GM18909 (cell line): Measurements from ENCODE around the gene ZNF786.
"Not testable (repeated sequence)": the region's sequence is repeated elsewhere in the genome, so short reads cannot be mapped to it uniquely, and the experiment has no call there.

Source experiments
- ATAC-seq: cut with Tn5 transposase; IDR thresholded peaks from one replicate; pipeline ENCODE4 v1.9.1; 2021; ENCODE audit warnings: mild to moderate bottlenecking; ENCODE audit not compliant: unreplicated experiment, poor library complexity

Gene ZNF786

DNA sequence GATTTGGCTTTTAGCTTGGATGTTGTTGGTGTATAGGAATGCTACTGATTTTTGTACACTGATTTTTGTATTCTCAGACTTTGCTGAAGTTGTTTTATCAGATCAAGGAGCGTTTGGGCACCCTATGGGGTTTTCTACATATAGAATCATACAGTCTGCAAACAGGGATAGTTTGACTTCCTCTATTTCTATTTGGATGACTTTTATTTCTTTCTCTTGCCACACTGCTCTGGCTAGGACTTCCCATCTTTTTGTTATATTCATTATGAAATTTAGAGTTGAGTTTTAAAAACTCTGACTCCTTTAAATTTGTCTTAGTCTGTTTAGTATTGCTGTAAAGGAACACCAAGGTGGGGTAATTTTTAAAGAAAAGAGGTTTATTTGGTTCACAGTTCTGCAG, 4.7 kb downstream of the ZNF786 start:
- ATAC-seq: no peak

GRCh38 chr7:149084407-149084806, 6.1 kb downstream of the ZNF786 start:
- ATAC-seq: no peak

- ATAC-seq: no peak
These were observed 8.6 kb downstream of the ZNF786 start for GRCh38 chr7:149081914-149082313.

DNA sequence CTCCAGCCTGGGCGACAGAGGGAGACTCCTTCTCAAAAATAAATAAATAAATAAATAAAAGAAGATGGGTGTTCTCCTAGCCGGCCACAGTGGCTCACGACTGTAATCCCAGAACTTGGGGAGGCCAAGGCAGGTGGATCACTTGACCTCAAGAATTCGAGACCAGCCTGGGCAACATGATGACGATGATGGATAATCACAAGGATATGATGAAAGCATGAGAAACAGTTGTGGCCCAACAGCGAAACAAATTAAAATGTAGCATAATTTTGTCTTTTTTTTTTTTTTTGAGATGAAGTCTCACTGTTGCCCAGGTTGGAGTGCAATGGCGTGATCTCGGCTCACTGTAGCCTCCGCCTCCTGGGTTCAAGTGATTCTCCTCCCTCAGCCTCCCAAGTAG, 12.9 kb downstream of the ZNF786 start:
- ATAC-seq: no peak

DNA sequence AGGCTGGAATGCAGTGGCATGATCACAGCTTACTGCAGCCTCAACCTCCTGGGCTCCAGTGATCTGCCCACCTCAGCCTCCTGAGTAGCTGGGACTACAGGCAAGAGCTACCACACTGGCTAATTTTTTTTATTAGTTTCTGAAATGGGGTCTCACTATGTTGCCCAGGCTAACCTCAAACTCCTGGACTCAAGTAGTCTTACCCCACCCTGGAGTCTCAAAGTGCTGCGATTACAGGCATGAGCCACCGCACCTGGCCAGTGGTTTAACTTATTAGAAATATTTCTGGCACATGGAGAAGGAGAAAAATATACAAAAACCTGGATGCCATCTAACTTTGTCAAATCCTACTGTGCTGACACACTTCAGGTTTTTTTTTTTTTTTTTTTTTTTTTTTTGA, 15.2 kb downstream of the ZNF786 start:
- ATAC-seq: no peak

- no peak for ATAC-seq
These were observed 16.2 kb downstream of the ZNF786 start for GRCh38 chr7:149074116-149074885.

DNA sequence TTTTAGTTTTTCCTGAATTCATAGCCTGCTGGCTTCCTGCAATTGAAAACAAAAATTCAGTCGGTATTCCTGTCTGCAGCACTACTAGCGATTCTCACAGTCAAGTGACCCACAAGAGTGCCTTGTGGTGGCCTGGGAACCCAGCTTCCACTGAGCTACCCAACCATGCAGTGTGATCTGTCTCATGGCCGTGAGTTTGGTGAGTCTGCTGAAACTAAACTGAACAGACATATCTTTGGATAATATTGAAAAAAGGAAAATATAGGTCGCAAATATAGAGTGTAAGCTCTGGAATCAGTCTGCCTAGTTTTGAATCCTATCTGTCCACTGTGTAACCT, 18.1 kb downstream of the ZNF786 start:
- no peak for ATAC-seq

GRCh38 chr7:149071641-149072437, 18.7 kb downstream of the ZNF786 start:
- no peak for ATAC-seq

GRCh38 chr7:149071182-149071635, 19.3 kb downstream of the ZNF786 start:
- ATAC-seq: no peak

DNA sequence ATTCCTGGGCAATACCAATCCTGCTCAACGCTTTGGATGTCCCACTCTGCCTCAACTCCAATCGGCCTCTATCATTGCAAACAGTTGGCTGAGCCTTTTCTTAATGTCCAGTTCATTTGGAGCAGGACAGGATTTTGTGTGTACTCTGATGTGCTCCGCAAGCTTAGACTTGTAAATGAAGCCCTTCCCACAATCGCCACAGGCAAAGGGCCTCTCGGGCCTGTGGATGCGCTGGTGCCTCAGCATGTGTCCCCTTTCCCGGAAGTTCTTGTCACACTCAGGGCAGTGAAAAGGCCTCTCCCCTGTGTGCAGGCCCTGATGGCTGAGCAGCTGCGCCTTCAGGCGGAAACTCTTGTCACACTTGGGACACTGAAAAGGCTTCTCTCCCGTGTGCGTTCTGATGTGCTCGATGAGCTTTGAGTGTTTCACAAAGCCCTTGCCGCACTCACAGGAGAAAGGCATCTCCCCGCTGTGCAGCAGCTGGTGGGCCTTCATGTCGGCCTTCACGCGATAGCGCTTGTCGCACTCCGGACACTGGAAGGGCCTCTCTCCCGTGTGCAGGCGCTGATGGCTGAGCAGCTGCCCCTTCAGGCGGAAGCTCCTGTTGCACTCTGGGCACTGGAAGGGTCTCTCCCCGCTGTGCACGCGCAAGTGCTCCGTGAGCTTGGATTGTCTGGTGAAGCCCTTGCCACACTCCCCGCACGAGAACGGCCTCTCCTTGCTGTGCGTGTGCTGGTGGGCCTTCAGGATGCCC, 20.0 kb downstream of the ZNF786 start:
- no peak for ATAC-seq

GRCh38 chr7:149067869-149068268, 22.6 kb downstream of the ZNF786 start:
- no peak for ATAC-seq

DNA sequence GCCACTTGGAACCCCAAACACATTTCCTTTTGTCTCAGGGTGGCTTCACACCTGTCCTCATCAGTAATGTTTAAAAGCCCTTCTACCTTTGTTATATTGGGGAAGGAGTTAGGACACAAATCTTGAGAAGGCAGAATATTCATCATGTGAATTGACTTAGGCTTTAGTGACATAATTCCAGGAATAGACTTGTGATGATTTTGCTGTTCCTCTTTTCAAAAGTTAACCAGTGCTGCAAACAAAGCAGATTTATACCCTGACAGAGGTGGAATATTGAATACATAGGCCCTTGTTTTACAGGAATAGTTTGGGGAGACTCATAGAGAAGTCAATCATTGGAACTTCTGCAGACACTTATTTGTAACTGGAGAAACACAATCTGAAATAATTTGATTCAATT, 27.0 kb downstream of the ZNF786 start:
- ATAC-seq: no peak

DNA sequence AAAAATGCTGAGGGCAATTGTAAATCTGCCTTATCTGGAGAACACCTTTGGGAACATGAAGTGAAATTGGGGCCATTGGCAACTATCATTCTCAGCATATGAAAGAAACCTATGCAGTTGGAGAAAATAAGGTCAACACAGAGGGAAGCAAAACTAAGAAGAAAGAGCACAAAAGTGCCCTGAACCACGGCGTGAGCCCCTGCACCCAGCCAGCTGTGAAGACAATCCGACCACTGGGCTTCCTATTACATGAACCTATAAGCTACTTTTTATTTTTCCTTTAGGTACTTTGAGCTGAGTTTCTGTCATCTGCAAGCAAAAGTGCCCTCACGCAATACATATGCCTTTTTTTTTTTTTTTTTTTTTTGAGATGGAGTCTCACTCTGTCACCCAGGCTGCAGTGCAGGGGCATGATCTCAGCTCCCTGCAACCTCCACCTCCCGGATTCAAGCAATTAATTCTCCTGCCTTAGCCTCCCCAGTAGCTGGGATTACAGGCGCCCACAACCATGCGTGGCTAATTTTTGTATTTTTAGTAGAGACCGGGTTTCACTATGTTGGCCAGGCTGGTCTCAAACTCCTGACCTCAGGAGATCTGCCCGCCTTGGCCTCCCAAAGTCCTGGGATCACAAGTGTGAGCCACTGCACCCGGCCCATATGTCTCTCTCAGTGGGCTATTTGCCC, 28.2 kb downstream of the ZNF786 start:
- ATAC-seq: not testable (repeated sequence)

GRCh38 chr7:149060156-149060555, 30.4 kb downstream of the ZNF786 start:
- no peak for ATAC-seq

DNA sequence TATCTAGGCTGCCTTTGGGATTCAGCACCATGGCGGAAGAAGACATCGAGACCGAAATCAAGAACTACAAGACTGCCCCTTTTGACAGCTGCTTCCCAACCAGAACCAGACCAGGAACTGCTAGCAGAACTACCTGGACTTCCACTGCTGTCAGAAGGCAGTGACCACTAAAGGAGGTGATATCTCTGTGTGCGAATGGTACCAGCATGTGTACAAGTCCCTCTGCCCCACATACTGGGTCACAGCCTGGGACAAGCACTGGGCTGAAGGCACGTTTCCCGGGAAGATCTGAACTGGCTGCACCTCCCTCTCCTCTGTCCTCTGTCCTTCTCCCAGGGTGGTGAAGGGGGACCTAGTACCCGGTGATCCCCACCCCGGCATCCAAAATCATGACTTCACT, 36.6 kb downstream of the ZNF786 start:
- ATAC-seq: no peak

- no peak for ATAC-seq
These were observed 37.1 kb downstream of the ZNF786 start for GRCh38 chr7:149053384-149053783.

DNA sequence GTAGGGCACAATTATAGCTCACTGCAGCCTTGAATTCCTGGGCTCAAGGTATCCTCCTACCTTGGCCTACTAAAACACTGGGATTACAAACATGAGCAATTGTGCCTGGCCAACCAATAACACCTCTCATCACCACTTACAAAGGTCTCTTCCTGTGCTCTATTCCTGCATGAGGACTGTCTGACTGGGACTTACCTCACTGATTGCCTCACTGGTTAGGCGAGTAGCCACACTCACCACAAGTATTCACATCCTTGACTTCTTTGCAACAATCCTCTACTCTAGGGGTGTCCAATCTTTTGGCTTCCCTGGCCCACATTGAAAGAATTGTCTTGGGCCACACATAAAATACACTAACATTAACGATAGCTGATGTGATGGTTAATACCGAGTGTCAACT, 39.6 kb downstream of the ZNF786 start:
- no peak for ATAC-seq

DNA sequence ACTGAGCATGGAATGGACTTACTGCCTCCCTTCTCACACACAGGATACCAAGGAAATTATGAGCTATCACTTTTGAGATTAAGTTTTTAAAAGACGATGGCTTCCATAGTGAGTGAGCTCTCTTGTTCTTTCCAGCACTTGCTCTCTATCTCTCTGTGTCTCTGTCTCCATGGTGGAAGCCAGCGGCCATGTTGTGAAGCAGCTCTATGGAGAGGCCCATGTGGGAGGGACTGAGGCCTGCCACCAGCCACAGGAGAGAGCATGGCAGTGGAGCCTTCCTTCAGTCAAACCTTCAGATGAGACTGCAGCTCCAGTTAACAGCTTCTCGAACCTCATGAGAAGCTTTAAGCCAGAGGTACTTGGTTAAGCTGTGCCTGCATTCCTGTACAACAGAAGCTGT, 41.7 kb downstream of the ZNF786 start:
- no peak for ATAC-seq

DNA sequence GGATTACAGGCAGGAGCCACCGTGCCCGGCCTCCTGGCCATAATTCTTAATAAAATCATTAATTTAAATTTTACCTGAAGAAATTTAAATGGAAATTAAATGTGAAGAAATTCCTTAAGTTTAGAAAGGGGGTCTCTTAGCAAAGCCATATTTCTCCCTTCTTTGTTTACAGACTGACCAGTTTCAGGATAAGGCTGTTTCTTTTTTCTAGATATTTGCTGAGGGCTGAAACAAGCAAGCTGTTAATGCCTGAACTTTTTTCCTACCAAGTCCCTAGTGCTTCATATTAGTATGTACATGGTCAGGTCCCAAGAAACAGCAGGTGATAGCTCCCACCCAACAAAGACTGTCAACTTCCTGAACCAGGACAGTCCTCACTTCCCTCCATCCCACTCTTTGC, 44.1 kb downstream of the ZNF786 start:
- no peak for ATAC-seq

- no peak for ATAC-seq
These were observed 46.6 kb downstream of the ZNF786 start for GRCh38 chr7:149043936-149044335.

- ATAC-seq: no peak
These were observed 49.2 kb downstream of the ZNF786 start for GRCh38 chr7:149041350-149041749.
